Peyer's patch (tissue), 4 donors: ENCODE measurements around the gene AMDHD2. TPM values are rescaled to one million over a fixed set of nuclear protein-coding genes. Genes with fewer than 3 reads are reported as not detected.

Experiments
- DNase-seq, 3 donors: peaks; one replicate each; pipeline ENCODE4 v3.0.0-alpha.2; 2017 to 2019
- H3K27ac ChIP-seq, 4 donors: fragments of 200-600 bp; sonication (generic); one replicate each; pipeline ENCODE4 v1.5.1; 2016 to 2019
- H3K27me3 ChIP-seq, 2 donors: fragments of 200-600 bp; sonication (generic); one replicate each; pipeline ENCODE4 v1.5.1; 2019
- H3K36me3 ChIP-seq, 3 donors: fragments of 200-600 bp; sonication (generic); one replicate each; pipeline ENCODE4 v1.5.1; 2016 to 2019
- H3K4me1 ChIP-seq, 4 donors: fragments of 200-600 bp; sonication (generic); one replicate each; pipeline ENCODE4 v1.5.1; 2016 to 2019
- H3K4me3 ChIP-seq, 4 donors: fragments of 200-600 bp; sonication (generic); 1 replicate in 3 of 4; 2 replicates in 1 of 4; pipeline ENCODE4 v1.5.1; 2016 to 2019; ENCODE audit warnings: mild to moderate bottlenecking in 1 of 4
- H3K9me3 ChIP-seq, 4 donors: fragments of 200-600 bp; sonication (generic); one replicate each; pipeline ENCODE4 v1.5.1; 2016 to 2019; ENCODE audit warnings: mild to moderate bottlenecking in 1 of 4
- CTCF ChIP-seq, 6 experiments: fragments of 450-650 bp in 4 of 6; fragments of 200-600 bp in 2 of 6; sonication (generic) in 1 of 6; IDR thresholded peaks; one replicate each; pipeline ENCODE4 v1.5.1; 2017 to 2019; ENCODE audit warnings: antibody characterized with exemption in 6 of 6, mild to moderate bottlenecking in 3 of 6, moderate library complexity in 1 of 6
- POLR2A ChIP-seq, 2 donors: fragments of 450-650 bp; IDR thresholded peaks; one replicate each; pipeline ENCODE4 v1.5.1; 2017; ENCODE audit warnings: antibody characterized with exemption in 2 of 2, mild to moderate bottlenecking in 2 of 2, moderate library complexity in 2 of 2
- total RNA-seq, 4 donors: library from RNA; depleted of rRNA; stranded (reverse); fragments of >200 nt; gene quantifications; one replicate each; pipeline ENCODE4 v1.1.0, GENCODE V29; 2016

Gene AMDHD2
- total RNA-seq, 4 donors from 2014 or later = 56.0 to 173 (median 83.8) TPM

- Histone ChIP-seq H3K27me3 (no peaks in the 10 kb centered on the region), H3K4me1 (peaks cover 0 to 21% (median 5%) of the 10 kb centered on the region in 4 donors), H3K36me3 (no peaks in the 10 kb centered on the region), H3K27ac (no peak overlapping the region), H3K4me3 (no peak overlapping the region), H3K9me3 (no peaks in the 10 kb centered on the region)
- no peak for DNase-seq
- TF ChIP-seq CTCF (IDR thresholded peaks at IDR 0.05) (no peak), POLR2A (IDR thresholded peaks at IDR 0.05) (no peak)
These were observed 35.2 kb upstream of the AMDHD2 start for GRCh38 chr16:2484898-2485508.

DNA sequence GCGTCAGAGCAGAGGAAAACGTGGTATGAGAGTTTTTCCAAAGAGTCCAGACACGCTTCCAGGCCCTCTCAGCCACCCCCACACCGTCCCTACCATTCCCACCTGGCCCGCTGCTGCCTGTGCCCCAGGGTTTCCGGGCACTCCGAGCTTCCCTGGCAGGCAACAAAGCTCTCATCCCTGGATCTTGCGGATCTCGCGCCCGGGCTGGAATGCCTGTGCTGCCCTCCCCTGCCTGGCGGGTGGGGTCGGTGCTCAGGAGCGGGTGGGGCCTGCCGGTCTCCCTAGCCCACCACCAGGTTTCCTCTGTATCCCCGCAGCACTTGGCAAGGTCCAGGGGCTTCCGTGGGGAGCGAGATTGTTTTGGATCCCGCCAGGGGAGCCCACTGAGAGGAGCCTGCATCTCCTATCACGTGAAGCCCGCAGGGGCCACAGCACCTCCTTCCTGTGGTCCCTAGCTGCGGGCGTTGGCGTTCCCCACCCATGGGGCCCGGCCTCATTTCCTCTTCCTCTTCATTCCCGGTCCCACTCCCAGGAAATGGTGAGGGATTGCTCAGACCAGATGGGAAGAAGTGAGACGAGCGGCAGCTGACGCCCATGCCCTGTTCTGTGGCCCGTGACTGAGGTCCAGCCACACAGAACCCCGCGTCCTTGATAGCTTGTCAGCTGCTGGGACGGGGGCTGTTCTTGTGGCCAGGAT lies 34.2 kb upstream of the AMDHD2 start:
- Histone ChIP-seq H3K27ac (no peak overlapping the region), H3K27me3 (no peaks in the 10 kb centered on the region), H3K4me1 (peaks cover 0 to 16% (median 5%) of the 10 kb centered on the region in 4 donors), H3K4me3 (no peak overlapping the region), H3K36me3 (no peaks in the 10 kb centered on the region), H3K9me3 (no peaks in the 10 kb centered on the region)
- no peak for TF ChIP-seq POLR2A (IDR thresholded peaks at IDR 0.05)
- no peak for TF ChIP-seq CTCF (IDR thresholded peaks at IDR 0.05)
- no peak for DNase-seq

GRCh38 chr16:2486645-2487516 lies 33.3 kb upstream of the AMDHD2 start:
- Histone ChIP-seq H3K27me3 (no peaks in the 10 kb centered on the region), H3K36me3 (no peaks in the 10 kb centered on the region), H3K4me3 (peak overlapping the region in 1 of 4 donors; percentile 12), H3K4me1 (peaks cover 0 to 11% (median 5%) of the 10 kb centered on the region in 4 donors), H3K9me3 (no peaks in the 10 kb centered on the region), H3K27ac (no peak overlapping the region)
- TF ChIP-seq POLR2A (IDR thresholded peaks at IDR 0.05) = no peak
- TF ChIP-seq CTCF (IDR thresholded peaks at IDR 0.05) = peak in 5 of 6 experiments; percentile 29 to 51 (median 45)
- DNase-seq = peak; percentile 71 to 88 (median 81)

DNA sequence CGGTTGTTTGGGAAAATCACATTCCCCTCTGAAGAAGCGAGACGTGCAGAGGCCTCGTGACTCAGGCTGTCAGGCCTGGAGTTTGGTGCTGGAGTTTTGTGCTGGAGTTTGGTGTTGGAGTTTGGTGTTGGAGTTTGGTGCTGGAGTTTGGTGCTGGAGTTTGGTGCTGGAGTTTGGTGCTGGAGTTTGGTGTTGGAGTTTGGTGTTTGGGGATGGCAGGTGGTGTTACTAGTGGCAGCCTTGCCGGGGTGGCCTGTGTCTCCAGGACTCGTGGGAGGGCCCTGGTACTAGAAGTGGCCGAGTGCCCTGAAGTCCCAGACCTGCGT lies 32.7 kb upstream of the AMDHD2 start:
- no peak for TF ChIP-seq POLR2A (IDR thresholded peaks at IDR 0.05)
- no peak for DNase-seq
- no peaks in the 10 kb centered on the region for H3K9me3 ChIP-seq
- no peak overlapping the region for H3K27ac ChIP-seq
- H3K4me1 ChIP-seq = peaks cover 0 to 11% (median 5%) of the 10 kb centered on the region in 4 donors
- H3K27me3 ChIP-seq = no peaks in the 10 kb centered on the region
- H3K36me3 ChIP-seq = no peaks in the 10 kb centered on the region
- no peak overlapping the region for H3K4me3 ChIP-seq

- no peaks in the 10 kb centered on the region for H3K9me3 ChIP-seq
- no peak for DNase-seq
- no peak overlapping the region for H3K27ac ChIP-seq
- H3K4me3 ChIP-seq = no peak overlapping the region
- peaks cover 0 to 11% (median 5%) of the 10 kb centered on the region in 4 donors for H3K4me1 ChIP-seq
- H3K36me3 ChIP-seq = no peaks in the 10 kb centered on the region
- H3K27me3 ChIP-seq = no peaks in the 10 kb centered on the region
- TF ChIP-seq CTCF (IDR thresholded peaks at IDR 0.05) (no peak), POLR2A (IDR thresholded peaks at IDR 0.05) (no peak)
These were observed 32.2 kb upstream of the AMDHD2 start for GRCh38 chr16:2487903-2488531.
